ENCODE measurements around the gene UBA3. TPM values are rescaled to one million over a fixed set of nuclear protein-coding genes. Genes with fewer than 3 reads are reported as not detected.
A peak's percentile ranks its signal among the peaks of the same experiment; 100 is the strongest.

Gene UBA3
- total and polyA plus RNA-seq, 10 of the 15 experiments (the other 5 are each of a cell fraction or from before 2014, with no cell fraction given) = 72.9 to 131 (median 102) TPM

- POLR2A ChIA-PET = no interaction called here
- TSS peak; percentile 24 for BruUV-seq (replicated peaks)
- no peak for DNase-seq (ENCODE audit: low read depth, low spot score)
- Histone ChIP-seq H3K79me2 (ENCODE audit: control insufficient read depth, insufficient read depth, low read length) (peaks cover 17% of the 10 kb centered on the region), H3K4me1 (ENCODE audit: control insufficient read depth, insufficient read depth, low read length) (no peaks in the 10 kb centered on the region), H3K36me3 (ENCODE audit: control insufficient read depth in 2 of 2, insufficient read depth in 2 of 2, low read length in 1 of 2) (peaks cover 0 to 4% of the 10 kb centered on the region in 2 experiments; a peak in 3 of 4 replicates), H3K9ac (ENCODE audit: control insufficient read depth, insufficient read depth, low read length) (no peak overlapping the region), H2AFZ (ENCODE audit: control insufficient read depth, low read depth, low read length) (no peak overlapping the region), H3K9me3 (replicated peaks; ENCODE audit: control insufficient read depth, insufficient read depth, low read length) (no peaks in the 10 kb centered on the region), H3K4me2 (ENCODE audit: control insufficient read depth, insufficient read depth) (no peak overlapping the region), H3K4me3 (no peak overlapping the region), H3K27me3 (replicated peaks in 1 of 2; ENCODE audit: control insufficient read depth in 2 of 2, insufficient read depth in 2 of 2, low read length in 1 of 2) (no peaks in the 10 kb centered on the region), H3K27ac (ENCODE audit: control insufficient read depth, insufficient read depth) (no peak overlapping the region), H4K20me1 (ENCODE audit: control insufficient read depth, insufficient read depth) (no peaks in the 10 kb centered on the region)
- intact Hi-C loops (cut with micrococcal nuclease; ENCODE audit: unreplicated experiment) (no loop called here), in situ Hi-C loops (cut with MboI) (no loop called here)
- FAIRE-seq = no peak
- SMC1A ChIA-PET (ENCODE audit: uncharacterized antibody, unreplicated experiment) = interaction anchor here (1.4 kb wide), 1 partner anchor 14 kb away, joined by 4 read pairs; no protein-coding TSS in a partner anchor
- 79% methylated on average over 3 of the region's 3 CpGs for WGBS (ENCODE audit: insufficient coverage, insufficient replicate concordance, low lambda C conversion rate, missing lambda C conversion rate)
- TF ChIP-seq ZSCAN29 (IDR thresholded peaks at IDR 0.05) = no peak
- no peak for TF ChIP-seq TCF7 (IDR thresholded peaks at IDR 0.05; ENCODE audit: borderline replicate concordance)
- CTCF ChIA-PET = interaction anchor here (1.4 kb wide), 1 partner anchor 20 kb away, joined by 3 read pairs; no protein-coding TSS in a partner anchor
- RAD21 ChIA-PET (ENCODE audit: unreplicated experiment) = interaction anchor here (1.1 kb wide), 1 partner anchor 13 kb away, joined by 4 read pairs; no protein-coding TSS in a partner anchor
- ATAC-seq = peak; percentile 35
These were observed 7.2 kb downstream of the UBA3 start for GRCh38 chr3:69072928-69073327.

GRCh38 chr3:69066121-69066520 is 14.0 kb downstream of the UBA3 start:
- Histone ChIP-seq H3K4me1 (ENCODE audit: control insufficient read depth, insufficient read depth, low read length) (no peaks in the 10 kb centered on the region), H3K27me3 (replicated peaks in 1 of 2; ENCODE audit: control insufficient read depth in 2 of 2, insufficient read depth in 2 of 2, low read length in 1 of 2) (no peaks in the 10 kb centered on the region), H3K9ac (ENCODE audit: control insufficient read depth, insufficient read depth, low read length) (no peak overlapping the region), H3K4me3 (no peak overlapping the region), H3K27ac (ENCODE audit: control insufficient read depth, insufficient read depth) (no peak overlapping the region), H3K9me3 (replicated peaks; ENCODE audit: control insufficient read depth, insufficient read depth, low read length) (no peaks in the 10 kb centered on the region; the same call in 2 of the 3 replicates), H3K36me3 (ENCODE audit: control insufficient read depth in 2 of 2, insufficient read depth in 2 of 2, low read length in 1 of 2) (peaks cover 0 to 16% of the 10 kb centered on the region in 2 experiments; a peak in 3 of 4 replicates), H3K4me2 (ENCODE audit: control insufficient read depth, insufficient read depth) (no peak overlapping the region), H4K20me1 (ENCODE audit: control insufficient read depth, insufficient read depth) (no peaks in the 10 kb centered on the region), H3K79me2 (ENCODE audit: control insufficient read depth, insufficient read depth, low read length) (peaks cover 2% of the 10 kb centered on the region; the same call in 1 of the 2 replicates), H2AFZ (ENCODE audit: control insufficient read depth, low read depth, low read length) (no peak overlapping the region)
- BruUV-seq (replicated peaks) = no TSS peak
- POLR2A ChIA-PET = no interaction called here
- intact Hi-C loops (cut with micrococcal nuclease; ENCODE audit: unreplicated experiment) = no loop called here
- CTCF ChIA-PET = no interaction called here
- TF ChIP-seq BHLHE40 (IDR thresholded peaks at IDR 0.05; ENCODE audit: borderline replicate concordance in 1 of 2, low read depth in 2 of 2, low read length in 1 of 2) (no peak), HDAC2 (IDR thresholded peaks at IDR 0.05) (no peak), LARP7 (IDR thresholded peaks at IDR 0.05) (no peak), ZNF217 (IDR thresholded peaks at IDR 0.05) (no peak), POLR2AphosphoS2 (IDR thresholded peaks at IDR 0.05; ENCODE audit: low read depth, low read length) (no peak), ATF3 (IDR thresholded peaks at IDR 0.05; ENCODE audit: borderline replicate concordance, extremely low read depth, low read depth, low read length) (no peak), CBFB (IDR thresholded peaks at IDR 0.05; ENCODE audit: low read depth) (no peak), SUZ12 (IDR thresholded peaks at IDR 0.05; ENCODE audit: unreplicated experiment) (no peak), GATAD2B (conservative IDR thresholded peaks at IDR 0.05; ENCODE audit: low read depth) (no peak), ATF2 (IDR thresholded peaks at IDR 0.05; ENCODE audit: low read length) (no peak), ZNF24 (IDR thresholded peaks at IDR 0.05) (no peak), MYC (IDR thresholded peaks at IDR 0.05; ENCODE audit: insufficient read depth, insufficient read length, insufficient replicate concordance, low read length, severe bottlenecking) (no peak), TAF1 (IDR thresholded peaks at IDR 0.05; ENCODE audit: borderline replicate concordance, low read depth, low read length) (no peak), SMAD5 (IDR thresholded peaks at IDR 0.05; ENCODE audit: low read depth) (no peak), SMC3 (IDR thresholded peaks at IDR 0.05; ENCODE audit: borderline replicate concordance, low read length) (no peak), RAD21 (IDR thresholded peaks at IDR 0.05; ENCODE audit: insufficient read depth, low read depth, low read length) (no peak)
- DNase-seq (ENCODE audit: low read depth, low spot score) = no peak
- no peak for ATAC-seq
- in situ Hi-C loops (cut with MboI) = no loop called here
- FAIRE-seq = no peak
- SMC1A ChIA-PET (ENCODE audit: uncharacterized antibody, unreplicated experiment) = no interaction called here
- RAD21 ChIA-PET (ENCODE audit: unreplicated experiment) = no interaction called here
- WGBS (ENCODE audit: insufficient coverage, insufficient replicate concordance, low lambda C conversion rate, missing lambda C conversion rate) = 72% methylated on average over 4 of the region's 4 CpGs
